Hepatocyte (in vitro differentiated cells): Measurements from ENCODE around the gene XRCC4. TPM values are rescaled to one million over a fixed set of nuclear protein-coding genes. Genes with fewer than 3 reads are reported as not detected.

Experiments used
- DNase-seq: peaks from one replicate; pipeline ENCODE4 v3.0.0-alpha.2; 2016; ENCODE audit warnings: low spot score
- H2AFZ ChIP-seq: fragments of 200-600 bp; sonication (generic); 2 replicates; pipeline ENCODE4 v1.6.0; 2016; ENCODE audit warnings: antibody characterized with exemption, mild to moderate bottlenecking
- H3K27ac ChIP-seq: fragments of 200-600 bp; sonication (generic); 2 replicates; pipeline ENCODE4 v1.5.1; 2016; ENCODE audit warnings: mild to moderate bottlenecking
- H3K27me3 ChIP-seq: fragments of 200-600 bp; sonication (generic); 2 replicates; pipeline ENCODE4 v1.6.1; 2016
- H3K36me3 ChIP-seq: fragments of 200-600 bp; sonication (generic); replicated peaks from 2 replicates; pipeline ENCODE4 v1.5.1; 2016; ENCODE audit warnings: low read depth; ENCODE audit not compliant: insufficient read depth
- H3K4me1 ChIP-seq: fragments of 200-600 bp; sonication (generic); 2 replicates; pipeline ENCODE4 v1.5.1; 2016; ENCODE audit warnings: mild to moderate bottlenecking, moderate library complexity; ENCODE audit not compliant: insufficient read depth
- H3K4me2 ChIP-seq: fragments of 200-600 bp; sonication (generic); 2 replicates; pipeline ENCODE4 v1.6.0; 2016
- H3K4me3 ChIP-seq: fragments of 200-600 bp; sonication (generic); 2 replicates; pipeline ENCODE4 v1.5.1; 2016; ENCODE audit warnings: mild to moderate bottlenecking
- H3K79me2 ChIP-seq: fragments of 200-600 bp; sonication (generic); 2 replicates; pipeline ENCODE4 v1.6.0; 2017; ENCODE audit warnings: mild to moderate bottlenecking
- H3K9me2 ChIP-seq: fragments of 200-600 bp; sonication (generic); replicated peaks from 2 replicates; pipeline ENCODE4 v1.6.0; 2017; ENCODE audit warnings: mild to moderate bottlenecking; ENCODE audit not compliant: insufficient read depth
- H3K9me3 ChIP-seq: fragments of 200-600 bp; sonication (generic); 2 replicates; pipeline ENCODE4 v1.5.1; 2016; ENCODE audit warnings: low read depth, mild to moderate bottlenecking
- H4K20me1 ChIP-seq: fragments of 200-600 bp; sonication (generic); 2 replicates; pipeline ENCODE4 v1.6.0; 2016; ENCODE audit warnings: mild to moderate bottlenecking; ENCODE audit not compliant: insufficient read depth, poor library complexity, severe bottlenecking
- EZH2 ChIP-seq: fragments of 200-600 bp; sonication (generic); IDR thresholded peaks from 2 replicates; pipeline ENCODE4 v1.6.1; 2016; ENCODE audit warnings: antibody characterized with exemption, mild to moderate bottlenecking, borderline replicate concordance
- EZH2phosphoT487 ChIP-seq: fragments of 200-600 bp; sonication (generic); IDR thresholded peaks from one replicate; pipeline ENCODE4 v1.6.1; 2018; ENCODE audit warnings: antibody characterized with exemption, mild to moderate bottlenecking, low read depth, moderate library complexity; ENCODE audit not compliant: unreplicated experiment, severe bottlenecking
- WGBS: methylation state at CpG from one replicate; pipeline ENCODE4 v1.1.6; 2016; ENCODE audit warnings: low lambda C conversion rate; ENCODE audit errors: missing lambda C conversion rate; 5-methylcytosine and 5-hydroxymethylcytosine counted together
- polyA plus RNA-seq: library from polyadenylated mRNA; unstranded; fragments of >200 nt; fragmentation: Nextera tagmentation; extraction: Ambion mirVana; gene quantifications from 2 replicates; pipeline ENCODE4 v1.2.1, GENCODE V29; 2016
- total RNA-seq: library from RNA; depleted of rRNA; stranded (reverse); fragments of >200 nt; gene quantifications from 2 replicates; pipeline ENCODE4 v1.2.3, GENCODE V29; 2014
- TF ChIP-seq, protein P1 (sequence below): fragments of 200-600 bp; sonication (generic); IDR thresholded peaks from 2 replicates; pipeline ENCODE4 v1.5.1; 2016; ENCODE audit warnings: antibody characterized with exemption, mild to moderate bottlenecking; ENCODE audit not compliant: poor library complexity

XRCC4 gene
- total and polyA plus RNA-seq, 2 experiments from 2014 or later: 12.7 to 21.5 TPM

- Histone ChIP-seq H3K9me3 (no peaks in the 10 kb centered on the region), H3K4me3 (no peak overlapping the region), H3K4me1 (no peaks in the 10 kb centered on the region), H4K20me1 (no peaks in the 10 kb centered on the region), H3K79me2 (no peaks in the 10 kb centered on the region), H3K4me2 (no peak overlapping the region), H2AFZ (no peak overlapping the region), H3K9me2 (no peaks in the 10 kb centered on the region), H3K36me3 (no peaks in the 10 kb centered on the region), H3K27me3 (no peaks in the 10 kb centered on the region), H3K27ac (no peak overlapping the region)
- WGBS: 93% methylated on average over 9 of the region's 9 CpGs
- no peak for TF ChIP-seq EZH2
- TF ChIP-seq, protein P1, sequence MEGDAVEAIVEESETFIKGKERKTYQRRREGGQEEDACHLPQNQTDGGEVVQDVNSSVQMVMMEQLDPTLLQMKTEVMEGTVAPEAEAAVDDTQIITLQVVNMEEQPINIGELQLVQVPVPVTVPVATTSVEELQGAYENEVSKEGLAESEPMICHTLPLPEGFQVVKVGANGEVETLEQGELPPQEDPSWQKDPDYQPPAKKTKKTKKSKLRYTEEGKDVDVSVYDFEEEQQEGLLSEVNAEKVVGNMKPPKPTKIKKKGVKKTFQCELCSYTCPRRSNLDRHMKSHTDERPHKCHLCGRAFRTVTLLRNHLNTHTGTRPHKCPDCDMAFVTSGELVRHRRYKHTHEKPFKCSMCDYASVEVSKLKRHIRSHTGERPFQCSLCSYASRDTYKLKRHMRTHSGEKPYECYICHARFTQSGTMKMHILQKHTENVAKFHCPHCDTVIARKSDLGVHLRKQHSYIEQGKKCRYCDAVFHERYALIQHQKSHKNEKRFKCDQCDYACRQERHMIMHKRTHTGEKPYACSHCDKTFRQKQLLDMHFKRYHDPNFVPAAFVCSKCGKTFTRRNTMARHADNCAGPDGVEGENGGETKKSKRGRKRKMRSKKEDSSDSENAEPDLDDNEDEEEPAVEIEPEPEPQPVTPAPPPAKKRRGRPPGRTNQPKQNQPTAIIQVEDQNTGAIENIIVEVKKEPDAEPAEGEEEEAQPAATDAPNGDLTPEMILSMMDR: no peak
- TF ChIP-seq EZH2phosphoT487: no peak
- no peak for DNase-seq
These were observed 280.4 kb downstream of the XRCC4 start for GRCh38 chr5:83357621-83358231.

DNA sequence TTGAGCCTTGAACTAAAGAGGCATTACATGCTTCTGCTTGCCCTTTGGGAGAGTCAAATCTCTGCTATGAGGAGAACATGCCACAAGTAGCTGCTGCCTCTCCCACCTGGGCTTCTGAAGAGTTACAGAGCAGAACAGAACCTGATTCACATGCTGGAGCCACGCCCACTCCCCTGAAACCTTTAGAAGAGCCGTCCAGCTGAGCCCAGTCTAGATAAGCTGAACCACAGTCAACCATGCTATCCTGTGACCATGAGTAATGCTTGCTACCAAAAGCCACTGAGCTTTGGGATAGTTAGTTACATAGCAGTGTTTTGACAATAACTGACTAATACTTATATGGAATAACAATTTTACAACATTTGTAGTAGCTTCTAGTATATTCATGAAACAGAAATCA lies 283.2 kb downstream of the XRCC4 start:
- no peak overlapping the region for H2AFZ ChIP-seq
- no peaks in the 10 kb centered on the region for H3K9me3 ChIP-seq
- DNase-seq: peak; percentile 8
- no peak overlapping the region for H3K27ac ChIP-seq
- H3K36me3 ChIP-seq: no peaks in the 10 kb centered on the region
- no peaks in the 10 kb centered on the region for H4K20me1 ChIP-seq
- H3K4me3 ChIP-seq: no peak overlapping the region
- H3K79me2 ChIP-seq: no peaks in the 10 kb centered on the region
- no peaks in the 10 kb centered on the region for H3K27me3 ChIP-seq
- H3K4me1 ChIP-seq: no peaks in the 10 kb centered on the region
- no peaks in the 10 kb centered on the region for H3K9me2 ChIP-seq
- TF ChIP-seq EZH2: no peak
- TF ChIP-seq, protein P1: no peak
- no peak for TF ChIP-seq EZH2phosphoT487
- H3K4me2 ChIP-seq: no peak overlapping the region
- 92% methylated on average over 2 of the region's 2 CpGs for WGBS

DNA sequence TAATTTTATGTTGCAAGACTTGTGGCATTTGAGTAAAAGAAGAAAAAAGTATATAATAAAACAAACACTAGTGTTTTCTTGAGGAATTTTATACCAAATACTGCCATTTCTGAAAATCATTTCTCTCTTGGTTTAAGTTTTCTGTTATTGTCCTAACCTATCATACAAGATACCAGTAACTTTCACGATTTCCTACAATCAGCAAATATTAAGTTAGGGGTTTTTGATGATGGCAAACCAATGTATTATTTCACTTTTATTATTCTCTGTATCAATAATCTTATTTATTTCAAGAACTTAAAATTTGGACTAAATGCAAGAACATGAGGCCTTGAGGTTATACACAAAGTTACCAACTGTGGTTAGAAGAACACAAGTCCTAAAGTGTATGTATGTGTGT lies 285.2 kb downstream of the XRCC4 start:
- Histone ChIP-seq H2AFZ (no peak overlapping the region), H3K27me3 (no peaks in the 10 kb centered on the region)

More for the DNA sequence above, 285.2 kb downstream of the XRCC4 start:
- Histone ChIP-seq H3K4me1 (no peaks in the 10 kb centered on the region), H3K79me2 (no peaks in the 10 kb centered on the region), H3K36me3 (no peaks in the 10 kb centered on the region), H3K4me3 (no peak overlapping the region), H3K27ac (no peak overlapping the region), H3K9me2 (no peaks in the 10 kb centered on the region), H3K4me2 (no peak overlapping the region), H4K20me1 (no peaks in the 10 kb centered on the region), H3K9me3 (no peaks in the 10 kb centered on the region)
- DNase-seq: no peak
- WGBS: 73% methylated on average over 1 of the region's 1 CpG
- TF ChIP-seq, protein P1: no peak
- TF ChIP-seq EZH2phosphoT487 (no peak), EZH2 (no peak)
